Ovary (tissue), 3 donors: ENCODE measurements around the gene PPFIA2.

Experiments used
- CTCF ChIP-seq, 3 donors: fragments of 450-650 bp in 2 of 3; fragments of 200-600 bp in 1 of 3; IDR thresholded peaks; one replicate each; pipeline versions ENCODE4 v1.5.1 to v1.8.0; 2016 to 2022; ENCODE audit warnings: antibody characterized with exemption in 3 of 3, mild to moderate bottlenecking in 1 of 3
- POLR2A ChIP-seq: fragments of 450-650 bp; IDR thresholded peaks from one replicate; pipeline ENCODE4 v1.6.1; 2017; ENCODE audit warnings: antibody characterized with exemption, mild to moderate bottlenecking, moderate library complexity
- donor health status: DM: no; HTN: no; CAD: no.

GRCh38 chr12:81729781-81730180 lies 29.4 kb downstream of the PPFIA2 start:
- TF ChIP-seq POLR2A (no peak), CTCF (IDR thresholded peaks at IDR 0.05) (no peak)
